MCF 10A (cell line): ENCODE data around the gene PLEKHM3. TPM values are rescaled to one million over a fixed set of nuclear protein-coding genes. Genes with fewer than 3 reads are reported as not detected.

Source experiments
- BruUV-seq: library from RNA; stranded (reverse); fragments of 400-500 nt; replicated peaks from 2 replicates; lab custom pipeline; 2021; lab: Mats Ljungman, UMichigan
- CTCF ChIA-PET: fragments of 300-600 bp; sonication (Branson Sonifier 250); formaldehyde crosslinking; extraction: SDS; loops from one replicate; lab custom pipeline; 2021; ENCODE audit warnings: antibody characterized with exemption, inconsistent platforms; lab: Yijun Ruan, JAX
- POLR2A ChIA-PET: fragments of 300-600, 350-650 bp; sonication (Branson Sonifier 250); formaldehyde crosslinking; extraction: SDS; loops from one replicate; lab custom pipeline; 2020; ENCODE audit warnings: antibody characterized with exemption, inconsistent platforms; lab: Yijun Ruan, JAX
- DNase-seq: peaks from one replicate; pipeline ENCODE4 v3.0.0-alpha.2; 2018; ENCODE audit not compliant: unreplicated experiment
- H3K27ac Mint-ChIP-seq: one replicate; pipeline ENCODE4 v1.8.0; 2022; ENCODE audit warnings: mild to moderate bottlenecking, low read depth, mixed read lengths; ENCODE audit not compliant: unreplicated experiment
- H3K27me3 Mint-ChIP-seq: one replicate; pipeline ENCODE4 v1.8.0; 2022; ENCODE audit warnings: mixed read lengths; ENCODE audit not compliant: insufficient read depth, unreplicated experiment
- H3K36me3 Mint-ChIP-seq: one replicate; pipeline ENCODE4 v1.8.0; 2022; ENCODE audit warnings: mild to moderate bottlenecking, moderate library complexity, mixed read lengths; ENCODE audit not compliant: insufficient read depth, unreplicated experiment
- H3K4me1 Mint-ChIP-seq: one replicate; pipeline ENCODE4 v1.8.0; 2022; ENCODE audit warnings: mixed read lengths; ENCODE audit not compliant: insufficient read depth, unreplicated experiment
- H3K4me3 Mint-ChIP-seq: one replicate; pipeline ENCODE4 v1.8.0; 2022; ENCODE audit warnings: mild to moderate bottlenecking, moderate library complexity, mixed read lengths; ENCODE audit not compliant: unreplicated experiment
- H3K9me3 Mint-ChIP-seq: one replicate; pipeline ENCODE4 v1.8.0; 2022; ENCODE audit warnings: mixed read lengths; ENCODE audit not compliant: unreplicated experiment
- intact Hi-C: fragments of 100-400 bp; cut with micrococcal nuclease; formaldehyde crosslinking; loops from 2 replicates; pipeline ENCODE4 v1.14.1; 2022
- total RNA-seq: library from RNA; stranded (reverse); gene quantifications from 2 replicates; pipeline ENCODE4 v1.2.3, GENCODE V29; 2022
- TF ChIP-seq, protein P1 (sequence below): fragments of 200-600 bp; IDR thresholded peaks from one replicate; pipeline ENCODE4 v1.8.0; 2022; ENCODE audit warnings: antibody characterized with exemption, mild to moderate bottlenecking; ENCODE audit not compliant: unreplicated experiment

Gene PLEKHM3
- total RNA-seq, 1 experiment from 2014 or later: 5.4 TPM

DNA sequence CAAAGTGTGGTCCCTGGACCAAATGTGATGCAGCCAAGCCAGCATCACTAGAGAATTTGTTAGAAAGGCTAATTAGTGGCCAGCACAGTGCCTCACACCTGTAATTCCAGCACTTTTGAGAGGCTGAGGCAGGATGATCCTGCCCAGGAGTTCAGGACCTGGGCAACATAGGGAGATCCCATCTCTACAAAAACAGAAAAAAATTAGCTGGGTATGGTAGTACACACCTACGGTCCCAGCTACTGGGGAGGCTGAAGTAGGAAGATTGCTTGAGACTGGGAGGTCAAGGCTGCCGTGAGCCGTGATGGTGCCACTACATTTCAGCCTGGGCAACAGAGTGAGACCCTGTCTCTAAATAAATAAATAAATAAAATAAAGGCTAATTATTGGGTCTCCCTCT lies 185.8 kb downstream of the PLEKHM3 start:
- BruUV-seq: no TSS peak
- H3K4me3 Mint-ChIP-seq: no peak overlapping the region
- no peaks in the 10 kb centered on the region for H3K4me1 Mint-ChIP-seq
- no peaks in the 10 kb centered on the region for H3K27me3 Mint-ChIP-seq
- no peak for DNase-seq
- CTCF ChIA-PET: interaction anchor here (0.6 kb wide), 1 partner anchor 93 kb away, joined by 3 read pairs; no protein-coding TSS in a partner anchor
- H3K27ac Mint-ChIP-seq: no peak overlapping the region
- no peaks in the 10 kb centered on the region for H3K9me3 Mint-ChIP-seq
- intact Hi-C loops: no loop called here
- no peaks in the 10 kb centered on the region for H3K36me3 Mint-ChIP-seq
- POLR2A ChIA-PET: no interaction called here
- TF ChIP-seq, protein P1, sequence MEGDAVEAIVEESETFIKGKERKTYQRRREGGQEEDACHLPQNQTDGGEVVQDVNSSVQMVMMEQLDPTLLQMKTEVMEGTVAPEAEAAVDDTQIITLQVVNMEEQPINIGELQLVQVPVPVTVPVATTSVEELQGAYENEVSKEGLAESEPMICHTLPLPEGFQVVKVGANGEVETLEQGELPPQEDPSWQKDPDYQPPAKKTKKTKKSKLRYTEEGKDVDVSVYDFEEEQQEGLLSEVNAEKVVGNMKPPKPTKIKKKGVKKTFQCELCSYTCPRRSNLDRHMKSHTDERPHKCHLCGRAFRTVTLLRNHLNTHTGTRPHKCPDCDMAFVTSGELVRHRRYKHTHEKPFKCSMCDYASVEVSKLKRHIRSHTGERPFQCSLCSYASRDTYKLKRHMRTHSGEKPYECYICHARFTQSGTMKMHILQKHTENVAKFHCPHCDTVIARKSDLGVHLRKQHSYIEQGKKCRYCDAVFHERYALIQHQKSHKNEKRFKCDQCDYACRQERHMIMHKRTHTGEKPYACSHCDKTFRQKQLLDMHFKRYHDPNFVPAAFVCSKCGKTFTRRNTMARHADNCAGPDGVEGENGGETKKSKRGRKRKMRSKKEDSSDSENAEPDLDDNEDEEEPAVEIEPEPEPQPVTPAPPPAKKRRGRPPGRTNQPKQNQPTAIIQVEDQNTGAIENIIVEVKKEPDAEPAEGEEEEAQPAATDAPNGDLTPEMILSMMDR: no peak

DNA sequence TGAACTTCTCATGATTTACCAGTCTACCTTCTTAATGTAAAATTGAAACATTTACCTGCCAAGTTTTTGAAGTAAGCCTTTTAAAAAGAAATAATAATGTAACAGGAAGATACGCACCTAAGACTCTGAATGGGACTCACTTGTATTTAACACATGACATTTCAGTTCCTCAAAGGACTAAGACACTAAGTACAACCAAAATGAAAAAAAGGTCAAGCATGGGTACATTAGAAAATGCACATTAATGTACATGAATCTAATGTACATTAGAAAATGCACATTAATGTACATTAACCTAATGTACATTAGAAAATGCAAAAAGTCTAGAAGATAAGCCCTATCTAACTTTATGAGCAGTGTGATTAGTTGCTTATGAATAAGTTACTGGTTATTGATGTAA lies 186.3 kb downstream of the PLEKHM3 start:
- intact Hi-C loops: no loop called here
- no peak overlapping the region for H3K27ac Mint-ChIP-seq

DNA sequence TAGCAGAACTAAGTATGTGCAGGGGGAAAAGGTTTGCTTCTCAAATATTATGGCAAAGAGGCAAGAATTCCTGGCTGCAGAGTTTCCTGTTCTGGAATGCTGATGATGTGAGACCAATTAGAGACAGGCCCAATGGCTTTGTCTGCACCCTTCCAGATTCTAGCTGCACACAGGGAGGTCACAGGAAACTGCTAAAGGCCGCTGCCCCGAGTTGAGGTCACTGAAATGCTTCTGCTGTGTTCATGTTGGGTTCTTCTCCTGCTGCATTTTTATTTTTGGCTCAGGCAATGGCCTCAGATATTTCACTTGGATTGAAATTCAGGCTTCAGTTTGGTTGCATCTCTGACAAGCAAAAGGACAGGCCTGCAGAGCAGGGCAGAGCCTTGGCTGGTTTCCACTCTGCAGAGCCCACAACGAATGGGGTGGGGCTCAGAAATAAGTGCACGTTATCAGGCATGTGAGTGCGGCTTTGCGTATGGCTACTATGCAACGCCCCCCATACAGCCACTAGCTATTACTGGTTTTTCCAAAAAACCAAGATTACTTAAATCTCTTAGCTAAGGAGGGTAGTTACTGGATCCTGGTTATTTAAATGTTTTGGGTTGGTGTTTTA lies 188.7 kb downstream of the PLEKHM3 start:
- H3K4me1 Mint-ChIP-seq: no peaks in the 10 kb centered on the region
- BruUV-seq: no TSS peak
- ChIA-PET POLR2A (interaction anchor here (0.7 kb wide), 1 partner anchor 33 kb away, joined by 3 read pairs; no protein-coding TSS in a partner anchor), CTCF (interaction anchor here (1.2 kb wide), 1 partner anchor 204 kb away, joined by 3 read pairs; no protein-coding TSS in a partner anchor)
- DNase-seq: no peak
- no peaks in the 10 kb centered on the region for H3K36me3 Mint-ChIP-seq
- TF ChIP-seq, protein P1: no peak
- H3K27me3 Mint-ChIP-seq: no peaks in the 10 kb centered on the region
- no peak overlapping the region for H3K27ac Mint-ChIP-seq
- H3K9me3 Mint-ChIP-seq: no peaks in the 10 kb centered on the region
- no peak overlapping the region for H3K4me3 Mint-ChIP-seq
- intact Hi-C loops: no loop called here

More for the DNA sequence above, 186.3 kb downstream of the PLEKHM3 start:
- Mint-ChIP-seq H3K9me3 (no peaks in the 10 kb centered on the region), H3K27me3 (no peaks in the 10 kb centered on the region), H3K4me1 (no peaks in the 10 kb centered on the region), H3K36me3 (no peaks in the 10 kb centered on the region), H3K4me3 (no peak overlapping the region)
- no TSS peak for BruUV-seq
- CTCF ChIA-PET: no interaction called here
- TF ChIP-seq, protein P1: no peak
- DNase-seq: no peak
- POLR2A ChIA-PET: no interaction called here

DNA sequence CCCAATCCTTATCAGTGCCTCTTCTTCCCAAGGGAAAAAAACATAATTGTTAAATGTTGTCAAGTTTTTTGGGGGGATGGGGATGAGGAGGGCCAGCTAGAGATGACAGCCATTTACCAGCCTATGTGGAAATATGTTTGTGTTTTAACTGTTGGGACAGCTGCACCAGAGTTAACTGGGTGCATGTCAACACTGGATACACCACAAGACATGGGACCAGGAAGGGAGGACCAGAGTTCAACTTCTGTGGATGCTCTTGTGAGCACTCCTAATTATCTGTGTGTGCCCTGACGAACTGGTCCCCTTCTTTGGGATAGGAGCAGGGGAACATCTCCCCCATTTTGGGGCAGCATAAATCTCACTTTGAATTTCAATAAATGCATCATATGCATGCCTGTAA lies 189.5 kb downstream of the PLEKHM3 start:
- H3K27me3 Mint-ChIP-seq: no peaks in the 10 kb centered on the region
- POLR2A ChIA-PET: interaction anchor here (0.8 to 1.4 kb wide), 2 partner anchors 11 to 14 kb away, joined by 3 to 4 read pairs; no protein-coding TSS in a partner anchor
- no TSS peak for BruUV-seq
- no peak for DNase-seq
- intact Hi-C loops: no loop called here
- CTCF ChIA-PET: interaction anchor here (0.7 kb wide), 1 partner anchor 66 kb away, joined by 3 read pairs; the partner anchor contains the start of gene FZD5
- H3K27ac Mint-ChIP-seq: no peak overlapping the region
- H3K4me3 Mint-ChIP-seq: no peak overlapping the region
- H3K4me1 Mint-ChIP-seq: no peaks in the 10 kb centered on the region
- TF ChIP-seq, protein P1: no peak
- H3K36me3 Mint-ChIP-seq: no peaks in the 10 kb centered on the region
- no peaks in the 10 kb centered on the region for H3K9me3 Mint-ChIP-seq
